DMS153 treated with DMSO at 0.1 percent for 48 hours (cell line): ENCODE data around the gene HSFX3.
"Not testable (repeated sequence)": the region's sequence is repeated elsewhere in the genome, so short reads cannot be mapped to it uniquely, and the experiment has no call there.

ENCODE experiments used
- DNase-seq: peaks from one replicate; lab custom pipeline; 2025; ENCODE audit not compliant: unreplicated experiment; lab: John Stamatoyannopoulos, UW

Gene HSFX3

DNA sequence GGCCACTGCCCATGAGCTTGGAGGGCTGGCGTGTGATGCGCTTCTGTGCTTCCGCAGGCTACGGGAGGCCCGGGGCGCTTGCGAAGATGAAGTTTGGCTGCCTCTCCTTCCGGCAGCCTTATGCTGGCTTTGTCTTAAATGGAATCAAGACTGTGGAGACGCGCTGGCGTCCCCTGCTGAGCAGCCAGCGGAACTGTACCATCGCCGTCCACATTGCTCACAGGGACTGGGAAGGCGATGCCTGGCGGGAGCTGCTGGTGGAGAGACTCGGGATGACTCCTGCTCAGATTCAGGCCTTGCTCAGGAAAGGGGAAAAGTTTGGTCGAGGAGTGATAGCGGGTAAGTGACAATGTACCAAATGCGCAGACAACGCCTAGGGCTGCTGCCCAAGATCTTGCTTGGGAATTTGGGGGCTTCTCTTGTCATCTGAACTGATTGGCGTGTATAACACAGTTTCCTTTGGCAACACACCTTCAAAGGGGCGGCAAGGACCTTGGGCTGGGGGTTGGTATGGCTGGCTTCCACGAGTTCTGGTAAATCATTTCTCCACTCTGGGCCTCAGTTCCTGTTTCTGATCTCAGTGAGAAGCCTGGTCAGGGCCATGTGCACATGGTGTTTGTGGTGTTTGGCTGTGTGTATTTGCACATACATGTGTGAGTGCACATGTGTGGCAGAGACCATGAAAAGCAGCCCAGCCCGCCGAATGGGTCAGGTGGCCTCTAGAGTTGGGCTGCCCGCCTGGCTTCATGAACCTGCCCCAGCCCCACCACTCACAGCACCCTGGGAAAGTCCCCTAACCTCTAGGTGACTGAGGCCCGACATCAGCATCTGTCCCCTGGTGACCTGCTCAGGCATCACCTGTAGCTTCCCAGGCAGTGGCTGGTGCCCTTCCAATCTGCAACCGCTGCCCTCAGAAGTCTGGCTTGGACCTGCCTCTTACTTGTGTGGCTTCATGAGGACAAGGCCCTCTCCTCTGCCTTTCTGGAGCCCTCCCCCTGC lies 3.9 kb downstream of the HSFX3 start:
- not testable (repeated sequence) for DNase-seq

DNA sequence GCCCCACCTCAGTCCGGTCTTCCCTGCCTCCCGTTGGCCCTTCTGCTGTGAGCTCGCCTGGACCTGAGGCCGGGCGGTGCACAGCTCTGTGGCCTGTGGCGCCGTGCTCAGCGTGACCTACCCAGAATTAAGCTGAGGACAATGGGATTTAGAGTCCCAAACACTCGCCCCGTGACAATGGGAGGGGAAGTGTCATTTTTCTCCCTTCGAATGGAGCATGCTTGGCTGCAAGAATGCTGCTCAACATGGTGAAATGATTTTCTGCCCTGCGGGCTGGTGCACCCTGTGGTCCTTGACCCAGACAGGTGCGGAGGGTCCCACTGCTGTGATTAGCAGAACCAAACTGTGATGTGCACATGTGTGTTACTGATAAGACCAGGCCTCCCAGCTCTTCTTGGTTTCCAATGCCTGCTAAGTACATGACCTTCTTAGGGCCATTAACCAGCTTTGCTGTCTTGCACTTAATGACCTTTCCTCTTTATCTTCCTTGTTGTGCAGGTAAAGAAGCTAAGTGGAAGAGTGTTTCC lies 8.1 kb downstream of the HSFX3 start:
- DNase-seq = no peak

DNA sequence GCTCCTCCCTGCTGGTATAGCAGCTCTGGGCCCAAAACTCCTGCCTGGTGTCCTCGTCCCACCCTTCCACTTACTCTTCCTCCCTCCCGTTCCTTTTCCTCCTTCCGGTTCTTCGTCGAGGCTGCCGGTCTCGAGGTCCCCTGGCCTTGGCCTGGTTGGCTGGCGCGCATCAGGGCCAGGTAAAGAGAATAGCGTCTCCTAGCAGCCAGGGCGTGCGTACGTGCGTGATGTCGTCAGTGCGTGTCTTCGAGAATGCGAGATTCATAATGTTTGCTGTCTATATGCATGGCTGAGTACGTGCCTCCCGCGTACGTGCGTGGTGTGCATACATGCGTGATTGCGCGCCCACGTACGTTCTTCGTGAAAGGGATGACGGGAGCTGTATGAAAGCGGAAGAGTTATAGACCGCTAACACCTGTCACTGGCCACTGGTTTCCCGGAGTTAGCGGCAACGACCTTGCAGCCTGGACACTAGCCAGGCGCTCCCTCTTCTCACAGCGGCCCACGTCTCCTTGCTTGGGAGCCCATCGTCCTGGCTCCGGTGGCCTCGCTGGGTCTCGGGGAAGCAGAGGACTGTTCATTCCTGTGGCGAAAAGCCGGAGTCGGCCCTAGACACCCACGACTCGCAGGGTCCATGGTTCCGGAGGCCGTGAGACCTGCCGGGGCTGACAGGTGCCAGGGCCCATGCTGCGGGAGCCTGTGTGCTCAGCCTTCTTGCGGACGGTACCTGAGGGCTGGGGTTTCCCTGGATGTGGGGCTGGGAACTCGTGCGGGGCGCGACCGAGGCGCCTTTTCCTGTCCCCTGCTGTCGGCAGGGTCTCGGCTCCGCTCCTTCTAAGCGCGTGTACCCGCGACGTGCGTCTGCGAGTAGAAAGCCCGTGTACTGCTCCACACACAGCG lies 8.9 kb downstream of the HSFX3 start, which contains the start of gene EOLA1:
EOLA1 (plus strand) TSS at position 392 of the 900 bp plus-strand sequence. CDS start 4,619 bp downstream, outside the sequence.
- peak; percentile 86 for DNase-seq

DNA sequence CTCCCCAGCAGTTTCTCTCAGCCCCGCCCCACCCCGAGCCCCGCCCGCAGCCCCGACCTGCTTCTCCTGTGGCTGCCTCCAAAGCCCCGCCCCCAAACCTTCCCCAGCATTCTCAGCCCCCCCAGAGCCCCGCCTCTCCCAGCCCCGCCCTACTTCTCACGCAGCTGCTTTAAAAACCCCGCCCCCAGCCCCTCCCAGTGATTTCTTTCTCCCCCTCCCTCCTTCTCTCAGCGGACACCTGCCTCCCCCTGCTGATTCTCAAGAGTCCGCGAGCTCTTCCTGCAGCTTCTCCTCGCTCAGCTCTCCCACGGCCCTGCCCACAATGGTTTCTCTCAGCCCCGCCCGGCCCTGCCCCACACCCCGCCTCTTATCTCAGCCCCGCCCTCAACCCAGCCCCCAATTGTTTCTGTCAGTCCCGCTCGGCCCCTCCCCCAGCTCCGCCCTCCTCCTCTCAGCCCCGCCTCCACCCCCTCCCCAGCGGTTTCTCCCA lies 9.5 kb downstream of the HSFX3 start:
- peak; percentile 85 for DNase-seq

DNA sequence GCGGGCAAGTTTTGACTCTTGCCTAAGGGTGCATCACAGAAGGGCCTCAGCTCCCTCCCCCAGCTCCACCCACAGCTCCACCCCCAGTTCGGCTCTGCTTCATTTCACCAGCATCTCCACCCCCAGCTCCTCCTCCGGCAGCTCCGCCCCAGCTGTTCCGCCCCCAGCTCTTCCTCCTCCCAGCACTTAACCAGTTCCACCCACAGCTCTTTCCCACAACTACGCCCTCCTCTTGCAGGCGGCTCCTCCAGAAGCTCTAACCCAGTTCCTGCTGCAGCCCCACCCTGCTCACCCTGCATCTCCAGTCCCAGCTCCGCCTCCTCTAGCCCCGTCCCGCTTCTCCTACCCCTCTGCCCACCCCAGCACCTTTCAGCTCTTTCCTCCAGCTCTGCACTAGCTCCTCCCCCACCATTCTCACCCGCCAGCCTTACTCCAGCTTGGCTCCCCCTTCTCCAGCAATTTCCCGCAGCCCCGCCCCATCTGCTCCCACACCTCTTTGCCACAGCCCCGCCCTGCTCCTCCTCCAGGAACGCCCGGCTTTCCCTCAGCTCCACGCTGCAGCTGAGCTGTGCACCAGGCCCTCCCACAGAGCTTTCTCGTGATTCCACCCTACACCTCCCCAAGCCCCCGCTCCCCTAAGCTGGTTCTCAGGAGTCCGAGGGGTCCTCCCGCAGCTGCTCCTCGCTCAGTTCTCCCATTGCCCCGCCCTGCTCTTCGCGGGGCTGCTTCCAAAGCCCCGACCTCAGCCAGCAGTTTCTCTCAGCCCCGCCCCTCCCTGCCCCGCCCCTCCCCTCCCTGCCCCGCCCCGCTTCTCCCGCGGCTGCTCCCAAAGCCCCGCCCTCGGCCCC lies 10.2 kb downstream of the HSFX3 start:
- DNase-seq = peak; percentile 97

DNA sequence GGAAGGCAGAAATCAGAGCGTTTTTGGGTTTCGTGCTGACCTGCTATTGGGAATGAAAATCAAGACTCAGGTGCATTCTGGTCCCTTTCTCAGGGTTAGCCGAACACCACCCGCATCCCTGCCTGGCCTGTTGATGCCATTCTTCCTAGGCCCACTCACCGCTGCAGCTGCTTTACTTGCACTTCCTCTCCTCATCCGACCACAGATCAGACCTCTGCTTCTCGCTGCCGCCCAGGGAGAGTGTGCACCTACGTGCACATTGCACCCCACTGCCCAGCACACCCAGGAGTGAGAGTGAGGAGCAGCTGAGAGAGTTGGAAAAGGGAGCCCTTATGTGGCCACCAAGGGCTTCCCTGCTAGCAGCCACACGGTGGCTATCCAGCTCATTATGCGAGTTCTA lies 12.2 kb downstream of the HSFX3 start:
- not testable (repeated sequence) for DNase-seq

DNA sequence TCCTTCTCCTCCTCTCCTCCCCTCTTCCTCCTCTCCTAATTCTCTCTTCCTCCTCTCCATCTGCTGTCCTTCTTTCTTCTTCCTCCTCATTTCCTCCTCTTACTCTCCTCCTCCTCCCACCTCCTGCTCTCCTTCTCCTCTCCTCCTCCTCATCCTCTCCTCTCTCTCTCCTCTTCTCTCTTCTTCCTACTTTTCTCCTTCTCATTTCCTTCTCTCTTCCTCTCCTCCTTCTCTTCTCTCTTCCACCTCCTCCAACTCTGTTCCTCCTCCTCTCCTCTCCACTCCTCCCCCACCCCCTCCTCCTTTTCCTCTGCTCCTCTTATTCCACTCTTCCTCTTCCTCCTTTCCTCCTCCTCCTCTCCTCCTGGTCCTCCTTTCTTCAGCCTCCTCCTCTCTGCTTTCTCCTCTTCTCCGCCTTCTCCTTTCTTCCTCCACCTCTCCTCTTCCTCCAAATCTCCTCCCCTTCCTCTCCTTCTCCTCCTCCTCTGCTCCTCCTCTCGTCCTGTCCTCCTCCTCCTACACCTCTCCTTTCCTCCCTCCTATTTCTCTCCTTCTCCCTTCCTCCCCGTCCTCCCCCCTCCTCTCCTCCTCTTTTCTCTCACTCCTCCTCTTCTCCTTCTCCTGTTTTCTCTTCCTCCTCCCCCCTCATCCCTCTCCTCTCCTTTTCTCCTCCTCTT lies 14.7 kb downstream of the HSFX3 start:
- not testable (repeated sequence) for DNase-seq

DNA sequence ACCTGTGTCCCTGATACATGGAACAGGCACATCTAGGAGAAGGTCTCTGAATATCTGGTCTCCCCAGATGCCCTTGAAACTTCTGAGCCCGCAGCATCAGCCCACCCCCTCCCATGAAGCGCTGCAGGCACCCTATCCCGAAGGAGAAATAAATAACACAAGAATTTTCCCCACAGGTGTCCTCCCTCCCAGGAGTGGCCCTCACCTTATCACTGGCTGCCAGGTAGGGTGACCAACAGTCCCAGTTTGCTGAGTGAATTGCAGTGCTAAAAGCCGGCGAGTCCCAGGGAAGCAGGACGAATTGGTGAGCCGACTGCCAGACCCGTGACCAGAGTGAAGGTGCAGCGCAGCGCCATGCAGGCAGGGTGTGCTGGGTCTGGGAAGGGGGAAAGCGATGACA lies 15.7 kb downstream of the HSFX3 start:
- DNase-seq = not testable (repeated sequence)

DNA sequence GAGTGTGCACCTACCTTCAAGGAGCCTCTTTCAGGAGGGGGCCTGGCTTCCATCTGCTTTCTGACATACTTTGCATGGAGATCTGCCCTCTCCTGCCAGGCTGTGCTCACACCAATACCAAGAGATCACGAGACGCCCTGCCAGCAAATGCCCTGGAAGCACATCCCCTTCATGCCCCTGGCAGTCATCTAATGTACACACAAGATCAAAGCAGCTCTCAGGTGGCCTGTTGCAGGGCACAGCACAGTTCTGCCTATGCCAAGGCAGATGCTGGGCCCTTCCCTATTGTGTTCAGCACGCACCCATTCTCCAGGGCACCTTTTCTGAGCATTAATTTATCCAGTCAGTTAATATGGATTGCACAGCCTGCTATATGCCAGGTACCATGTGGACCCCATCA lies 16.9 kb downstream of the HSFX3 start:
- not testable (repeated sequence) for DNase-seq

DNA sequence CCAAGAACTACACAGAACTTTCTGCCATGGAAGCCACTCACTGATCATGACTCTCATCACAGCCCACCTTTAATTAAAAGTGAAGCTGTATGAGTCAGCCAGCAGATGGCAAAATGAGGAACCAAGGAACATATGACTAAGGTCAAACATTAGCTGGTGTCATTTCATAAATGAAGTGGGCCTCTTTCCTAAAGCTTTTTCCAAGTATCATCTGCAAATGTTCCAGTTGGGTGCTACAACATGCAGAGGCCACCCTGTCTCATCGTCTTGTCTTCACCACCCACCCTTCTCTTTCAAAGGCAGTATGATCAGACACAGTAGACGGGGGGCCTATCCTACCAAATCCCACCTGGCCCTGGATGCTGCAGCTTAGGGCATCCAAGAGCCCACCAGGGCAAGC lies 18.1 kb downstream of the HSFX3 start:
- no peak for DNase-seq

DNA sequence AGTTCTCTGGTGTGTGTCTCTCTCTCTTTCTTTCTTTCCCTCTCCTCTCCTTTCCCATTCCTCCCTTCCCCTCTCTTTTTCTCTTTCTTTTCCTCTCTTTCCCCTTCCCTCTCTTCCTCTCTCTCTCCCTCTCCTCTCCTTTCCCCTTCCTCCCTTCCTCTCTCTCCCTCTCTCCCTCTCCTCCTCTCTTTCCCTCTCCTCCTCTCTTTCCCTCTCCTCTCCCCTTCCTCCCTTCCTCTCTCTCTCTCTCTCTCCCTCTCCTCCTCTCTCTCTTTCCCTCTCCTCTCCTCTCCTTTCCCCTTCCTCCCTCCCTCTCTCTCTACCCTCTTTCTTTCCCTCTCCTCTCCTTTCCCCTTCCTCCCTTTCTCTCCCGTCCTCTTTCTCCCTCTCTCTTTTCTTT lies 21.3 kb downstream of the HSFX3 start:
- DNase-seq = no peak

DNA sequence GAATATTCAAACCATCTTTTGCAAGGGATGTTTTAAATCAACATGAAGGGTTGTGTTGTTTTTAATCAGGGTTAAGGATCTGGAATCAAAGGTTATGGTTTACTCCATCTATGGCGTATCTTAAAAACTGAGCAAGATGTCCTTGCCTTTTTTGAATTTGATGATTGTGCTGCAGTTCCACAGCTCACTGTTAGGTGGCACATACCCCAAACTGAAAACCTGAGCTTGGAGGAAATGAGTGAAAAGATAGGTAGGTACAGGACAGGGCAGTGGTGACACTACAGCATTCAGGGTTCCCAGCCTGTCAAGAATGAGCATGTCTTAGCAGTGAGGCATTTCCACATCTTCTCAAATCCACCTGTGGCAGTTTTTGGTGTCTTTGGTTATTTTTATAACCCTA lies 22.0 kb downstream of the HSFX3 start:
- DNase-seq = peak; percentile 23

DNA sequence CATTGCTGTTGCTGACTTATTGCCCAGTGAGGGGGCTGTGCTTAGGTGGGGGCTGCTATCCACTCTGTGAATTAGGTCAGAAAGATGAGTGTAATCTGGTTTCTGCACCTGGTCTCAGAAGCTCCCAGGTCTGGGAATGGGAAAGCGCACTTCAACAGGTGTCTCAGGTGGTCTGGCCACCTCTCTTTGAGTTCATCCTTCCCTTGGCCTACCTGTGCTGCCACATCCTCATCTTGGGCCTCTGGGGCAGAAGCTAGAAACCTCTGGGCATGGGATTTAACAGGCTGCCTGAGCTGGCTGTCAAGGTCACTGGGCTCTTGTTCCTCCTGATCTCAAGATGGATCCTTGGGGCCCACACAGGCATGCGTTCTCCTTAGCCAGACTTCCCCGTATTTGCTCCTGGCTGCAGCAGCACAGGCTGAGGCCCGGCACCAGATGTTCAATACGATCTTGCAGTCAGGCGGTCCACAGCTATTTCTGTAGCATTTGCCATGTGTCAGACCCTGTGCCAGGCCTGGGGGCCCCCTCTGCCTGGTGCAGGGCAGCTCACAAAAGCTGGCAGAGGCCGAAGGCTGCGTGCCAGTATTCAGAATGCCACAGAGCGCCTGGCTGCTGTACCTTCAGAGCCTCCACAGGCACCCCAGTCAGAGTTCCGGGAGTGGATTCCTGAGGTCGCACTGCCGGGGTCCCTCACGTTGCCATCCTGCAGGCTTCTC lies 23.2 kb downstream of the HSFX3 start:
- DNase-seq = not testable (repeated sequence)

DNA sequence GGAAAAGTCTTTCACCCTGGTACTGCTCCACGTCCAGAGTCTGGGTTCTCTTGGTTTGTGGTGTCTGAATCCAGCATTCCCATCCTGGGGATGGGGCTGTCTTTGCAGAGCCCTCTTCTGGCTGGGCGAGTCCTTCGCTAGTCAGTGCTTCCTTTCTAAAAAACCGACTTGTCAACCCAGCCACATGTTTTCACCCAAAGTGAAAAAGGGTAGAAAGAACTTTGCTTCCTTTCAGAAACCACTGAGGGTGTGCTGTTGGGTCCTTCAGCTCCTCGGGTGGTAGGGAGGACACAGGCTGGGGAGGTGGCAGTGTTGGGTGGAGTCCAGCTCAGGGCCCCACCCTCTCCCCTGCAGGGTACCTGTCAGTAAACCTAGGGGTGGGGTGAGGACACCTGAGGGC lies 23.8 kb downstream of the HSFX3 start:
- DNase-seq = not testable (repeated sequence)

DNA sequence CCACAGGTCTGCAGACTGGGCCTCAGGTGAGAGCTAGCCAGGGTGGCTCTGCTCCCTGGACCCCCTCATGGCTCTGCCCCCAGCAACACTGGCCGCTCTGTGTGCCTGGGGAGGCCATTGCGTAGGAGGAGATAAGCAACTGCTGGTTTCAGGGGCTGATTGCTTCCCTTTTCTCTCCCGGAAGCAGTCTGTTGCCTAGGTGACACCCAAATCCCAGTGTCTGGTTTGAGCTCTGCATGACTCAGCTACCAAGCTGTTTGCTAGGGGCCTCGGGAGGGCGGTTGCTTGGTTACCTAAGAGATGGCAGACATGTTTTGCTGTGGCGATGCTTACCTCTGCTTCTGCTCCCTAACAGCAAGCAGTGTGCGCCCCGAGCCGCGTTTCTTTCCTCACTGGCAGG lies 24.3 kb downstream of the HSFX3 start:
- DNase-seq = peak; percentile 19

DNA sequence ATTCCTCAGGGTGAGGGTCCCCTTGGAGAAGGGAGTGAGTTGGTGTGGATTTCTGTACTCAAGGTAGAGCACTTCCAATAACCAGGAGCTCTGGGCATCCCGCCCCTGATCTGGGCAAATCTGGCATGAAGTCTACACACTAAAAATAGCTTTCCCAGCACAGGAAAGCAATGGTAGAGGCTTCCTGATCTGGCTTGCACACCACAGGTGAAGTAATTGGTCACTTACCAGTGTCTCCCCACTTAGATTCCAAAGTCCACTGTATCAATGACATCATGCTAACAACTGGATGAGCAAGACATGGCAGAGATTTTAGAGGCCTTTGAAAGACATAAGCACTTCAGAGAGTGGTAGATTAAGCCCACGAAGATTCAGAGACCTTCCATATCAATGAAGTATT lies 26.8 kb downstream of the HSFX3 start:
- no peak for DNase-seq

DNA sequence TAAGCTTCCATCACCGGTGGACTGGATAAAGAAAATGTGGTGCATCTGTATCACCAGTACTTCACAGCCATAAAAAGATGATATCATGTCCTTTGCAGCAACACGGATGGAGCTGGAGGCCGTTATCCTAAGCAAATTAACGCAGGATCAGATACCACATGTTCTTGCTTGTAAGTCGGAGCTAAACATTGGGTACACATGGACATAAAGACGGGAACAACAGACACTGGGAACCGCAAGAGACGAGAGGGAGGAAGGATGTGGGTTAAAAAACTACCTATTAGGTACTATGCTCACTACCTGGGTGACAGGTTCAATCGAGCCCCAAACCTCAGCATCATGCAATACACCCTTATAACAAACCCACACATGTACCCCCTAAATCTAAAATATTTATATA lies 28.3 kb downstream of the HSFX3 start:
- no peak for DNase-seq

DNA sequence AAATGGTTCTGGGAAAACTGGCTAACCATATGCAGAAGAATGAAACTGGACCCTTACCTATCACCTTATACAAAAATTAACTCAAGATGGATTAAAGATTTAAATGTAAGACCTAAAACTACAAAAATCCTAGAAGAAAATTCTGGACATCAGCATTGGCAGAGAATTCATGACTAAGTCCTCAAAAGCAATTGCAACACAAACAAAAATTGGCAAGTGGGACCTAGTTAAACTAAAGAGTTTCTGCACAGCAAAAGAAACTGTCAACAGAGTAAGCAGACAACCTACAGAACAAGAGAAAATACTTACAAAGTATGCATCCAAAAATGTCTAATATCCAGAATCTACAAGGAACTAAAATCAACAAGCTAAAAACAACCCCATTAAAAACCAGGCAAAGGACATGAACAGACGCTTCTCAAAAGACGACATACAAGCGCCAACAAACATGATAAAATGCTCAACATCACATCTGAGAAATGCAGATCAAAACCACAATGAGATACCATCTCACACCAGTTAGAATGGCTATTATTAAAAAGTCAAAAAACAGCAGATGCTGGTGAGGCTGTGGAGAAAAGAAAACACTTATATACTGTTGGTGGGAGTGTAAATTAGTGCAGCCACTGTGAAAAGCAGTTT lies 29.0 kb downstream of the HSFX3 start:
- not testable (repeated sequence) for DNase-seq
